HepG2 (cell line): ENCODE data around the gene NKX1-2. TPM values are rescaled to one million over a fixed set of nuclear protein-coding genes. Genes with fewer than 3 reads are reported as not detected.
A peak's percentile ranks its signal among the peaks of the same experiment; 100 is the strongest.

Experiments
- ATAC-seq: fragments of 200-7000 bp; cut with Tn5 transposase; 3 replicates; pipeline ENCODE4 v1.9.1; 2020; ENCODE audit warnings: mild to moderate bottlenecking, moderate library complexity
- BruUV-seq: library from RNA; stranded (reverse); fragments of 400-500 nt; replicated peaks from 2 replicates; lab custom pipeline; 2021; lab: Mats Ljungman, UMichigan
- CTCF ChIA-PET: fragments of 300-600 bp; formaldehyde crosslinking; extraction: SDS; loops from one replicate; lab custom pipeline; 2021; ENCODE audit warnings: low total read pairs, inconsistent platforms, low intra/inter-chr PET ratio; lab: Yijun Ruan, JAX
- POLR2A ChIA-PET: fragments of 350-600 bp; sonication (Branson Sonifier 250); formaldehyde crosslinking; loops from one replicate; lab custom pipeline; 2020; ENCODE audit warnings: antibody characterized with exemption, inconsistent platforms; lab: Yijun Ruan, JAX
- DNase-seq: peaks from one replicate; pipeline ENCODE4 v3.0.0-alpha.2; 2015; ENCODE audit warnings: low spot score
- FAIRE-seq: peaks from 3 replicates; lab custom pipeline; 2011; peaks lifted over from hg19 to GRCh38; lab: Jason Lieb, UNC
- H2AFZ ChIP-seq: one replicate; pipeline ENCODE4 v1.6.1; 2011; ENCODE audit warnings: low read length, inconsistent platforms
- H3K27ac ChIP-seq: fragments of 300-600 bp; 3 replicates; pipeline ENCODE4 v1.8.0; 2011; ENCODE audit warnings: mixed run types, mild to moderate bottlenecking, mixed read lengths, low read length, inconsistent platforms; ENCODE audit not compliant: insufficient read depth; ENCODE audit errors: extremely low read length
- H3K27me3 ChIP-seq, 2 experiments: fragments of 200-600 bp in 1 of 2; 2 replicates in 1 of 2; 3 replicates in 1 of 2; pipeline versions ENCODE4 v1.6.0 to v1.8.0; 2011; ENCODE audit warnings: low read length in 2 of 2, mild to moderate bottlenecking in 2 of 2, moderate library complexity in 2 of 2, inconsistent platforms in 1 of 2; ENCODE audit not compliant: insufficient read depth in 2 of 2, control insufficient read depth in 1 of 2
- H3K36me3 ChIP-seq, 2 experiments: fragments of 200-600 bp in 1 of 2; replicated peaks in 1 of 2; 2 replicates in 1 of 2; 3 replicates in 1 of 2; pipeline versions ENCODE4 v1.5.1 to v1.8.0; 2011; ENCODE audit warnings: low read length in 2 of 2, inconsistent platforms in 1 of 2; ENCODE audit not compliant: insufficient read depth in 2 of 2, control insufficient read depth in 1 of 2
- H3K4me1 ChIP-seq: 2 replicates; pipeline ENCODE4 v1.5.1; 2012; ENCODE audit warnings: low read length, inconsistent platforms; ENCODE audit not compliant: insufficient read depth
- H3K4me2 ChIP-seq: 2 replicates; pipeline ENCODE4 v1.6.0; 2011; ENCODE audit warnings: low read depth, low read length, inconsistent platforms
- H3K4me3 ChIP-seq, 3 experiments: fragments of 200-600 bp in 1 of 3; sonication (generic), shearing (Covaris generic) in 1 of 3; replicated peaks in 1 of 3; 2 replicates each; pipeline ENCODE4 v1.5.1; 2011 to 2016; ENCODE audit warnings: low read length in 3 of 3, inconsistent platforms in 2 of 3, low read depth in 2 of 3, mild to moderate bottlenecking in 2 of 3, control low read depth in 1 of 3, mixed read lengths in 1 of 3; ENCODE audit not compliant: insufficient read depth in 1 of 3
- H3K79me2 ChIP-seq: one replicate; pipeline ENCODE4 v1.6.1; 2011; ENCODE audit warnings: low read length, inconsistent platforms; ENCODE audit not compliant: insufficient read depth
- H3K9ac ChIP-seq: 2 replicates; pipeline ENCODE4 v1.6.0; 2011; ENCODE audit warnings: mild to moderate bottlenecking, low read depth, low read length, inconsistent platforms; ENCODE audit not compliant: insufficient read depth
- H3K9me3 ChIP-seq: 2 replicates; pipeline ENCODE4 v1.5.1; 2012; ENCODE audit warnings: mild to moderate bottlenecking, low read length
- H4K20me1 ChIP-seq: 2 replicates; pipeline ENCODE4 v1.6.0; 2011; ENCODE audit warnings: inconsistent platforms, mild to moderate bottlenecking, low read length, moderate library complexity; ENCODE audit not compliant: insufficient read depth
- MAFF ChIP-seq: IDR thresholded peaks from 2 replicates; pipeline ENCODE4 v1.6.1; 2011; ENCODE audit warnings: low read depth, low read length, improper control_type of control experiment
- SMYD3 ChIP-seq: sonication (generic); formaldehyde crosslinking; IDR thresholded peaks from 2 replicates; pipeline ENCODE4 v1.8.1; 2023; ENCODE audit warnings: mild to moderate bottlenecking, missing genetic modification reagents
- SSRP1 ChIP-seq: IDR thresholded peaks from 2 replicates; pipeline ENCODE4 v1.6.1; 2016; ENCODE audit warnings: control low read depth
- WGBS: methylation state at CpG from one replicate; pipeline ENCODE4 v1.1.6; 2017; ENCODE audit warnings: low lambda C conversion rate; 5-methylcytosine and 5-hydroxymethylcytosine counted together
- in situ Hi-C: cut with HindIII; loops from 2 replicates; pipeline ENCODE4 v1.10.0; 2017; ENCODE audit warnings: low pct_unique_long_range_greater_than_20kb; ENCODE audit not compliant: extremely low pct_ligation_motif_present
- intact Hi-C: fragments of 100-400 bp; cut with micrococcal nuclease; formaldehyde crosslinking; loops from one replicate; pipeline ENCODE4 v1.10.0; 2022; ENCODE audit not compliant: unreplicated experiment
- polyA plus RNA-seq, 8 experiments: library from polyadenylated mRNA; depleted of rRNA in 3 of 8; stranded (reverse) in 7 of 8; unstranded in 1 of 8; fragments of >200 nt; fragmentation: Illumina TruSeq in 4 of 8; extraction: Trizol in 4 of 8; gene quantifications; 2 replicates each; pipeline versions ENCODE4 v1.2.1 to v1.2.3, GENCODE V29; 2011 to 2016; ENCODE audit warnings: low read depth in 4 of 8, missing spikeins in 1 of 8, mixed read lengths in 1 of 8; ENCODE audit not compliant: insufficient read depth in 1 of 8
- total RNA-seq, 5 experiments: library from RNA; depleted of rRNA; stranded (reverse); fragments of >200 nt; fragmentation: Illumina TruSeq; extraction: Trizol; gene quantifications; 2 replicates each; pipeline ENCODE4 v1.2.3, GENCODE V29; 2016; ENCODE audit warnings: low read depth in 1 of 5
- TF ChIP-seq, protein P1 (sequence below): sonication (generic); formaldehyde crosslinking; IDR thresholded peaks from 2 replicates; pipeline ENCODE4 v1.9.0; 2021; ENCODE audit warnings: mild to moderate bottlenecking, missing genetic modification reagents
- TF ChIP-seq, protein P2 (sequence below): sonication (generic); formaldehyde crosslinking; IDR thresholded peaks from 2 replicates; pipeline ENCODE4 v1.4.0; 2020; ENCODE audit warnings: mild to moderate bottlenecking, missing genetic modification reagents
- TF ChIP-seq, protein P3 (sequence below): fragments of 450-650 bp; IDR thresholded peaks from 2 replicates; pipeline ENCODE4 v1.6.1; 2017

The NKX1-2 gene
- total and polyA plus RNA-seq, 2 of the 13 experiments (the other 11 are each of a cell fraction or from before 2014, with no cell fraction given) = not detected

DNA sequence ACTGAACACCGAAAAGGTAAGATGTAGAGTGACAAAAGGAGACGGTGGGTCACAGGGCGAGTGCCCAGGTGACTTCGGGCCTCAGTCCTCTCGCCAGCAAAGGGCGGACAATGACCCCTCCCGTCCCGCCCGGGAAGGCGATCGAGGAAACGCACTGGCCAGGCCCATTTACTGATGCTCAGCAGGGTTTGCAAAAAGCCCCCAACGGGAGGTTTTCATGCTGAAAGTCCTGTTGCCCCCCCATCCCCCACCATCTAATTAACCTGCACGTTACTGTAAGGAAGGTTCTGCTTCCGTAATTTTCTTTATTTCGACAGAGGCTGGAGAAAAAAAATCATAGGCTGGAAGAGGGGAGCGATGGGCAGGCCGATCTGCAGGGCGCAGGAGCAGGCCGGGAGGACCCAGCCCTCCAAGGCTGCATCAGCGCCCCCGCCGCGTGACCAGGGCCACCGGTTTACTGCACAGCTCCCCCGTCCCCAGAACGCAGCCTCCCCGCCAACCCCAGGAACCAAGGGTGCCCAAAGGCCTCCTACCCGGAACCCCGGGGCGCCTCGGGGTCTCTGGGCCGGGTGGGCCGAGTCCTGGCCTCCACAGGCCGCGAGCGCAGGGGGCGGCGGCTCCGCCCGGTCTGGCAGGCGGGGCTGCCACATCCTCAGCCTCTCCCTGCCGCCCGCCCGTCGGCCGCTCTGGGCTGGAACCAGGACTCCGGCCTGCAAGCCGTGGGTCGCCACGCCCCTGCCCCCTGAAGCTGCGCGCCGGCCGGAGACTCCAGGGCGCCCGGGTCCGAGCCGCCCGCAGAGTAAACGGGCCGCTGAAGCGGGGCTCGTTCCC, 31.7 kb downstream of the NKX1-2 start (continued):
- TF ChIP-seq, protein P1, sequence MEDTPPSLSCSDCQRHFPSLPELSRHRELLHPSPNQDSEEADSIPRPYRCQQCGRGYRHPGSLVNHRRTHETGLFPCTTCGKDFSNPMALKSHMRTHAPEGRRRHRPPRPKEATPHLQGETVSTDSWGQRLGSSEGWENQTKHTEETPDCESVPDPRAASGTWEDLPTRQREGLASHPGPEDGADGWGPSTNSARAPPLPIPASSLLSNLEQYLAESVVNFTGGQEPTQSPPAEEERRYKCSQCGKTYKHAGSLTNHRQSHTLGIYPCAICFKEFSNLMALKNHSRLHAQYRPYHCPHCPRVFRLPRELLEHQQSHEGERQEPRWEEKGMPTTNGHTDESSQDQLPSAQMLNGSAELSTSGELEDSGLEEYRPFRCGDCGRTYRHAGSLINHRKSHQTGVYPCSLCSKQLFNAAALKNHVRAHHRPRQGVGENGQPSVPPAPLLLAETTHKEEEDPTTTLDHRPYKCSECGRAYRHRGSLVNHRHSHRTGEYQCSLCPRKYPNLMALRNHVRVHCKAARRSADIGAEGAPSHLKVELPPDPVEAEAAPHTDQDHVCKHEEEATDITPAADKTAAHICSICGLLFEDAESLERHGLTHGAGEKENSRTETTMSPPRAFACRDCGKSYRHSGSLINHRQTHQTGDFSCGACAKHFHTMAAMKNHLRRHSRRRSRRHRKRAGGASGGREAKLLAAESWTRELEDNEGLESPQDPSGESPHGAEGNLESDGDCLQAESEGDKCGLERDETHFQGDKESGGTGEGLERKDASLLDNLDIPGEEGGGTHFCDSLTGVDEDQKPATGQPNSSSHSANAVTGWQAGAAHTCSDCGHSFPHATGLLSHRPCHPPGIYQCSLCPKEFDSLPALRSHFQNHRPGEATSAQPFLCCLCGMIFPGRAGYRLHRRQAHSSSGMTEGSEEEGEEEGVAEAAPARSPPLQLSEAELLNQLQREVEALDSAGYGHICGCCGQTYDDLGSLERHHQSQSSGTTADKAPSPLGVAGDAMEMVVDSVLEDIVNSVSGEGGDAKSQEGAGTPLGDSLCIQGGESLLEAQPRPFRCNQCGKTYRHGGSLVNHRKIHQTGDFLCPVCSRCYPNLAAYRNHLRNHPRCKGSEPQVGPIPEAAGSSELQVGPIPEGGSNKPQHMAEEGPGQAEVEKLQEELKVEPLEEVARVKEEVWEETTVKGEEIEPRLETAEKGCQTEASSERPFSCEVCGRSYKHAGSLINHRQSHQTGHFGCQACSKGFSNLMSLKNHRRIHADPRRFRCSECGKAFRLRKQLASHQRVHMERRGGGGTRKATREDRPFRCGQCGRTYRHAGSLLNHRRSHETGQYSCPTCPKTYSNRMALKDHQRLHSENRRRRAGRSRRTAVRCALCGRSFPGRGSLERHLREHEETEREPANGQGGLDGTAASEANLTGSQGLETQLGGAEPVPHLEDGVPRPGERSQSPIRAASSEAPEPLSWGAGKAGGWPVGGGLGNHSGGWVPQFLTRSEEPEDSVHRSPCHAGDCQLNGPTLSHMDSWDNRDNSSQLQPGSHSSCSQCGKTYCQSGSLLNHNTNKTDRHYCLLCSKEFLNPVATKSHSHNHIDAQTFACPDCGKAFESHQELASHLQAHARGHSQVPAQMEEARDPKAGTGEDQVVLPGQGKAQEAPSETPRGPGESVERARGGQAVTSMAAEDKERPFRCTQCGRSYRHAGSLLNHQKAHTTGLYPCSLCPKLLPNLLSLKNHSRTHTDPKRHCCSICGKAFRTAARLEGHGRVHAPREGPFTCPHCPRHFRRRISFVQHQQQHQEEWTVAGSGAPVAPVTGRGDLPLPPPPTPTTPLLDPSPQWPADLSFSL = no peak

DNA sequence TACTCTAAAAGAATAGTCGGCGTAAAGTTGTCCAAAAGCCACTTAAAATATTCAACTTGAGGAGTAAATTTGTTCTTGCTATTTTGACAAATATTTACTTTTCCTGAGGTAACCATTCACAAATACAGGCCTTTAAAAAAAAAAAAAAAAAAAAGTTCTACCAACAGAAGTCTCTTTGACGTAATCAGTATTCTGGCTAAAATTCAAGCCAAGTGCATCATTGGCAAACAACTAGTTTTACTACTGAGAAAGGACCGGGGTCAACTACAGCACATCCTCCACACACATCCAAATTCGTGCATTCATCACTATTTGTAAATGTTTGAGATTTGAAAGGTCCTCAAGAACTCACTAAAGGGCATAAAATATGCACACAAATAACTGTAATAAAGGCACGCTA, 33.1 kb downstream of the NKX1-2 start:
- Histone ChIP-seq H3K79me2 (peaks cover 40% of the 10 kb centered on the region), H3K9ac (no peak overlapping the region), H3K9me3 (no peaks in the 10 kb centered on the region), H2AFZ (no peak overlapping the region), H3K36me3 (peaks cover 1 to 13% of the 10 kb centered on the region in 2 experiments; a peak in 2 of 5 replicates), H4K20me1 (peaks cover 27% of the 10 kb centered on the region), H3K4me3 (peak overlapping the region in 1 of 3 experiments; percentile 79; a peak in 1 of 6 replicates), H3K4me2 (peak overlapping the region; percentile 92), H3K27ac (no peak overlapping the region), H3K27me3 (peaks cover 0 to 9% of the 10 kb centered on the region in 2 experiments; a peak in 2 of 5 replicates), H3K4me1 (peaks cover 57% of the 10 kb centered on the region)
- WGBS = 8% methylated on average over 6 of the region's 6 CpGs
- in situ Hi-C loops (loop anchor here (5.0 kb wide), 1 partner anchor 46 kb away; the partner anchor contains the start of gene LHPP), intact Hi-C loops (no loop called here)
- ATAC-seq (no peak), DNase-seq (peak; percentile 74), FAIRE-seq (peak; percentile 34)
- BruUV-seq = no TSS peak
- ChIA-PET POLR2A (interaction anchor here (0.9 to 4.3 kb wide), 2 partner anchors 45 to 59 kb away, joined by 4 to 27 read pairs; partner anchors contain the start of gene LHPP), CTCF (no interaction called here)
- TF ChIP-seq SSRP1 (CRISPR knock-in tag) (no peak), MAFF (no peak), SMYD3 (no peak)
- TF ChIP-seq, protein P2, sequence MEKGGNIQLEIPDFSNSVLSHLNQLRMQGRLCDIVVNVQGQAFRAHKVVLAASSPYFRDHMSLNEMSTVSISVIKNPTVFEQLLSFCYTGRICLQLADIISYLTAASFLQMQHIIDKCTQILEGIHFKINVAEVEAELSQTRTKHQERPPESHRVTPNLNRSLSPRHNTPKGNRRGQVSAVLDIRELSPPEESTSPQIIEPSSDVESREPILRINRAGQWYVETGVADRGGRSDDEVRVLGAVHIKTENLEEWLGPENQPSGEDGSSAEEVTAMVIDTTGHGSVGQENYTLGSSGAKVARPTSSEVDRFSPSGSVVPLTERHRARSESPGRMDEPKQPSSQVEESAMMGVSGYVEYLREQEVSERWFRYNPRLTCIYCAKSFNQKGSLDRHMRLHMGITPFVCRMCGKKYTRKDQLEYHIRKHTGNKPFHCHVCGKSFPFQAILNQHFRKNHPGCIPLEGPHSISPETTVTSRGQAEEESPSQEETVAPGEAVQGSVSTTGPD (CRISPR knock-in tag) = no peak
- TF ChIP-seq, protein P3, sequence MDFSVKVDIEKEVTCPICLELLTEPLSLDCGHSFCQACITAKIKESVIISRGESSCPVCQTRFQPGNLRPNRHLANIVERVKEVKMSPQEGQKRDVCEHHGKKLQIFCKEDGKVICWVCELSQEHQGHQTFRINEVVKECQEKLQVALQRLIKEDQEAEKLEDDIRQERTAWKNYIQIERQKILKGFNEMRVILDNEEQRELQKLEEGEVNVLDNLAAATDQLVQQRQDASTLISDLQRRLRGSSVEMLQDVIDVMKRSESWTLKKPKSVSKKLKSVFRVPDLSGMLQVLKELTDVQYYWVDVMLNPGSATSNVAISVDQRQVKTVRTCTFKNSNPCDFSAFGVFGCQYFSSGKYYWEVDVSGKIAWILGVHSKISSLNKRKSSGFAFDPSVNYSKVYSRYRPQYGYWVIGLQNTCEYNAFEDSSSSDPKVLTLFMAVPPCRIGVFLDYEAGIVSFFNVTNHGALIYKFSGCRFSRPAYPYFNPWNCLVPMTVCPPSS = no peak
